NCI-H1417 (cell line): ENCODE data around the gene INTS3.
"Not testable (repeated sequence)": the region's sequence is repeated elsewhere in the genome, so short reads cannot be mapped to it uniquely, and the experiment has no call there.

Source experiments
- DNase-seq, 3 experiments: peaks; one replicate each; lab custom pipeline; 2025; lab: John Stamatoyannopoulos, UW

The INTS3 gene

GRCh38 chr1:153705484-153705883 lies 22.4 kb upstream of the INTS3 start:
- no peak for DNase-seq

- no peak for DNase-seq
These were observed 16.8 kb upstream of the INTS3 start for GRCh38 chr1:153711026-153711425.

- not testable (repeated sequence) for DNase-seq
These were observed 11.6 kb upstream of the INTS3 start for GRCh38 chr1:153716211-153716610.

GRCh38 chr1:153717330-153717729 lies 10.5 kb upstream of the INTS3 start:
- DNase-seq = no peak

- DNase-seq = no peak
These were observed 4.2 kb upstream of the INTS3 start for GRCh38 chr1:153723687-153724086.

GRCh38 chr1:153724634-153725033 lies 3.2 kb upstream of the INTS3 start:
- DNase-seq = not testable (repeated sequence)

- DNase-seq = peak; percentile 59 to 75 (median 69)
These were observed 636 bp downstream of the INTS3 start for GRCh38 chr1:153728305-153729066.

GRCh38 chr1:153730468-153730988 lies 2.7 kb downstream of the INTS3 start:
- DNase-seq = no peak

- peak in 2 of 3 experiments; percentile 10 to 63 for DNase-seq
These were observed 6.1 kb downstream of the INTS3 start for GRCh38 chr1:153733970-153734369.

GRCh38 chr1:153734396-153735089 lies 6.7 kb downstream of the INTS3 start:
- no peak for DNase-seq

GRCh38 chr1:153735090-153735420 lies 7.2 kb downstream of the INTS3 start:
- DNase-seq = no peak

- no peak for DNase-seq
These were observed 14.1 kb downstream of the INTS3 start for GRCh38 chr1:153741986-153742385.

GRCh38 chr1:153742411-153743142 lies 14.7 kb downstream of the INTS3 start:
- no peak for DNase-seq

- no peak for DNase-seq
These were observed 17.6 kb downstream of the INTS3 start for GRCh38 chr1:153745417-153745816.

GRCh38 chr1:153746174-153746573 lies 18.3 kb downstream of the INTS3 start:
- no peak for DNase-seq

- DNase-seq = no peak
These were observed 21.1 kb downstream of the INTS3 start for GRCh38 chr1:153748903-153749302.

- peak; percentile 65 to 88 (median 81) for DNase-seq
These were observed 21.7 kb downstream of the INTS3 start for GRCh38 chr1:153749408-153750005.

- DNase-seq = no peak
These were observed 22.5 kb downstream of the INTS3 start for GRCh38 chr1:153750026-153750995.

GRCh38 chr1:153752072-153752471 lies 24.2 kb downstream of the INTS3 start:
- no peak for DNase-seq

- DNase-seq = no peak
These were observed 24.8 kb downstream of the INTS3 start for GRCh38 chr1:153752571-153753195.

GRCh38 chr1:153754266-153754665 lies 26.4 kb downstream of the INTS3 start:
- no peak for DNase-seq
